Neural cell (in vitro differentiated cells): ENCODE measurements around the gene COG5.
A peak's percentile ranks its signal among the peaks of the same experiment; 100 is the strongest.

Experiments
- EP300 ChIP-seq: fragments of 450-650 bp; conservative IDR thresholded peaks from 2 replicates; pipeline ENCODE4 v1.6.1; 2014; ENCODE audit warnings: antibody characterized with exemption, mild to moderate bottlenecking, moderate library complexity; ENCODE audit not compliant: poor library complexity, severe bottlenecking
- EZH2 ChIP-seq: fragments of 200-600, 300-800 bp; shearing (Covaris generic), sonication (generic); IDR thresholded peaks from 2 replicates; pipeline ENCODE4 v1.6.1; 2014; ENCODE audit warnings: antibody characterized with exemption, low read length, borderline replicate concordance, mild to moderate bottlenecking; ENCODE audit not compliant: insufficient read depth, poor library complexity, severe bottlenecking
- MXI1 ChIP-seq: fragments of 450-650 bp; conservative IDR thresholded peaks from 2 replicates; pipeline ENCODE4 v1.6.1; 2014; ENCODE audit warnings: antibody characterized with exemption, mild to moderate bottlenecking; ENCODE audit not compliant: poor library complexity, severe bottlenecking
- POLR2AphosphoS5 ChIP-seq: IDR thresholded peaks from 2 replicates; pipeline ENCODE4 v1.6.1; 2012
- RAD21 ChIP-seq: fragments of 450-650 bp; conservative IDR thresholded peaks from 2 replicates; pipeline ENCODE4 v1.6.1; 2014; ENCODE audit warnings: antibody characterized with exemption, mild to moderate bottlenecking, moderate library complexity
- SMC3 ChIP-seq: fragments of 450-650 bp; conservative IDR thresholded peaks from 2 replicates; pipeline ENCODE4 v1.6.1; 2014; ENCODE audit warnings: antibody characterized with exemption, mild to moderate bottlenecking, moderate library complexity; ENCODE audit not compliant: poor library complexity
- TAF1 ChIP-seq: IDR thresholded peaks from 2 replicates; pipeline ENCODE4 v1.6.1; 2012; ENCODE audit warnings: low read depth
- TF ChIP-seq, protein P1 (sequence below): fragments of 450-650 bp; IDR thresholded peaks from 2 replicates; pipeline ENCODE4 v1.5.1; 2014; ENCODE audit warnings: antibody characterized with exemption, mild to moderate bottlenecking, moderate library complexity; ENCODE audit not compliant: poor library complexity, severe bottlenecking
- TF ChIP-seq, protein P2 (sequence below): IDR thresholded peaks from 2 replicates; pipeline ENCODE4 v1.6.1; 2012; ENCODE audit warnings: borderline replicate concordance

DNA sequence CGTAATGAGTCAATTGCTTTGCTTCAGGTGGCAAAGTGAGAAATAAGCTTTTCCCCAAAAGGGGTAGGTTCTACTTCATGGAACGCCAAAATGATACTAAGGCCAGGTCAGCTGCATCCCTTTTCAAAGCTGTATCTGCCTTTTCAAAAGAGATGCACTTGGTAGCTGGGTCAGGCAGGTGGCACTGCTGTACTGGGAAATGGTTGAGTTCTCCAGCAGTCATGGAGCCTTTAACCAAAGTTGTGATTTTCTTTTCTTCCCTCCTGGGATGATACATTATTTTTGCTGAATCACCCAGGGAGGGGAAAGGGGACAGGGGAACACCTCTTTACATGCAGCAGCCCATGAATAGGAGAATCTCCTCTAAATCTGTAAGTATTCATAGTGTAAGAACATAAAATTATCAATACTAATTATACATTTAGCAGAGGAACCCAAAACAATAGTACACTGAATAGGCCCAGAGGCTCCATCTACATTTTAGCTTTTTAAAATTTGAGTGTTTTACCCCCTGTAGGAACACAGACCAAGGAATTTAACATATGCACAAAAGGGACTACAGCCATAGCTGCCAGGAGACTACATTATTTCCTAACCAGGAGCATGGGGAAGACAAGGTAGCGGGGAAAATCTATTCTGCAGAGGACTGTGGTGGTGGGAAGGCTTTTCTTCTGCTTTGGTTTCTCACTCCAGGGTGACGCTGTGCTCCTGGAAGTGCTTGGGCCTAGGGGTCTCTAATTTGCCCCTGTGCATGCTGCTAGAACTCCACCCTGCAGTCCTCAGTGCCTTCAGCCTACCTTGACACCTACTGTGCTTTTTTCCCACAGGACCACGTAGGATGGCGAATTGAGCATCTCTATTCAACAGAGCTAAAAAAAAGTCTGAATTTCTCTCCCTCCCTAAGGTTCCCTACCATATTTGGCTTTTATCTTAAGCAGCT lies 100.3 kb downstream of the COG5 start:
- TF ChIP-seq POLR2AphosphoS5 (no peak), EZH2 (no peak), EP300 (no peak), RAD21 (peak; percentile 96), SMC3 (peak; percentile 95), TAF1 (no peak), MXI1 (no peak)
- TF ChIP-seq, protein P1, sequence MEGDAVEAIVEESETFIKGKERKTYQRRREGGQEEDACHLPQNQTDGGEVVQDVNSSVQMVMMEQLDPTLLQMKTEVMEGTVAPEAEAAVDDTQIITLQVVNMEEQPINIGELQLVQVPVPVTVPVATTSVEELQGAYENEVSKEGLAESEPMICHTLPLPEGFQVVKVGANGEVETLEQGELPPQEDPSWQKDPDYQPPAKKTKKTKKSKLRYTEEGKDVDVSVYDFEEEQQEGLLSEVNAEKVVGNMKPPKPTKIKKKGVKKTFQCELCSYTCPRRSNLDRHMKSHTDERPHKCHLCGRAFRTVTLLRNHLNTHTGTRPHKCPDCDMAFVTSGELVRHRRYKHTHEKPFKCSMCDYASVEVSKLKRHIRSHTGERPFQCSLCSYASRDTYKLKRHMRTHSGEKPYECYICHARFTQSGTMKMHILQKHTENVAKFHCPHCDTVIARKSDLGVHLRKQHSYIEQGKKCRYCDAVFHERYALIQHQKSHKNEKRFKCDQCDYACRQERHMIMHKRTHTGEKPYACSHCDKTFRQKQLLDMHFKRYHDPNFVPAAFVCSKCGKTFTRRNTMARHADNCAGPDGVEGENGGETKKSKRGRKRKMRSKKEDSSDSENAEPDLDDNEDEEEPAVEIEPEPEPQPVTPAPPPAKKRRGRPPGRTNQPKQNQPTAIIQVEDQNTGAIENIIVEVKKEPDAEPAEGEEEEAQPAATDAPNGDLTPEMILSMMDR = peak; percentile 91
- TF ChIP-seq, protein P2, sequence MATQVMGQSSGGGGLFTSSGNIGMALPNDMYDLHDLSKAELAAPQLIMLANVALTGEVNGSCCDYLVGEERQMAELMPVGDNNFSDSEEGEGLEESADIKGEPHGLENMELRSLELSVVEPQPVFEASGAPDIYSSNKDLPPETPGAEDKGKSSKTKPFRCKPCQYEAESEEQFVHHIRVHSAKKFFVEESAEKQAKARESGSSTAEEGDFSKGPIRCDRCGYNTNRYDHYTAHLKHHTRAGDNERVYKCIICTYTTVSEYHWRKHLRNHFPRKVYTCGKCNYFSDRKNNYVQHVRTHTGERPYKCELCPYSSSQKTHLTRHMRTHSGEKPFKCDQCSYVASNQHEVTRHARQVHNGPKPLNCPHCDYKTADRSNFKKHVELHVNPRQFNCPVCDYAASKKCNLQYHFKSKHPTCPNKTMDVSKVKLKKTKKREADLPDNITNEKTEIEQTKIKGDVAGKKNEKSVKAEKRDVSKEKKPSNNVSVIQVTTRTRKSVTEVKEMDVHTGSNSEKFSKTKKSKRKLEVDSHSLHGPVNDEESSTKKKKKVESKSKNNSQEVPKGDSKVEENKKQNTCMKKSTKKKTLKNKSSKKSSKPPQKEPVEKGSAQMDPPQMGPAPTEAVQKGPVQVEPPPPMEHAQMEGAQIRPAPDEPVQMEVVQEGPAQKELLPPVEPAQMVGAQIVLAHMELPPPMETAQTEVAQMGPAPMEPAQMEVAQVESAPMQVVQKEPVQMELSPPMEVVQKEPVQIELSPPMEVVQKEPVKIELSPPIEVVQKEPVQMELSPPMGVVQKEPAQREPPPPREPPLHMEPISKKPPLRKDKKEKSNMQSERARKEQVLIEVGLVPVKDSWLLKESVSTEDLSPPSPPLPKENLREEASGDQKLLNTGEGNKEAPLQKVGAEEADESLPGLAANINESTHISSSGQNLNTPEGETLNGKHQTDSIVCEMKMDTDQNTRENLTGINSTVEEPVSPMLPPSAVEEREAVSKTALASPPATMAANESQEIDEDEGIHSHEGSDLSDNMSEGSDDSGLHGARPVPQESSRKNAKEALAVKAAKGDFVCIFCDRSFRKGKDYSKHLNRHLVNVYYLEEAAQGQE = no peak
